ENCODE data around the gene WWTR1. TPM values are rescaled to one million over a fixed set of nuclear protein-coding genes. Genes with fewer than 3 reads are reported as not detected.

WWTR1 gene
- total RNA-seq, 2 experiments from 2014 or later: 0.22 to 0.30 TPM

DNA sequence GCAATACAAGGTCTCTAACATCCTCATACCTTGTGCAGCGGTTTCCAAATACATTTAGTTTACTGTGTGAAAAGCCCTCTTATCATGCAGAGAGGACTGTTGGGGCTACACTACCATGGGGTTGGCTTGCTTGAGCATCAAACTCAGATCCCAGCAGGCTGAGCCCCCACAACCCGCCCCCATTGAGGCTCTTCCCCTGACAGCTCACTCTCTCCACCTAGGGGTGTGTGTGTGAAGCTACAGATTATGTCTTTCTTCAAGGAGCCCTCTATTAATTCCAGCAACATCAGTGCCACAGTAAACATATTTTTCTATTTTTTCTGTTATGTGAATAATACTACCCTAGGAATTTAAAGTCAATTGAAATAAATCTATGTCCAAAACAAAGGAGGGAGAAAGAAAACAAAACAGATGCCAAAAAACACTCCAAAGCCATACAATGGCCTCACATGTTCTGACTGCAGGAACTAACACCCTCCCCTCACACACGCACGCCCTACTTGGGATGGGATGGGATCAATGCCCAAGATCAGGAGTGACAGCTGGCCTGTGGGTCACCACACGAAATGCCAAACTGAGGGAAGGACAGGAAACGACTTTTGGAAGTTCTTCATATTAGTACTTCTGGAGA lies 168.7 kb downstream of the WWTR1 start:
- ChIA-PET POLR2A (no interaction called here), CTCF (no interaction called here)
- H3K9me3 ChIP-seq (ENCODE audit: control insufficient read depth in 1 of 2, insufficient read depth in 1 of 2, low read length in 2 of 2): no peaks in the 10 kb centered on the region
- ATAC-seq (ENCODE audit: poor library complexity) (no peak), DNase-seq (no peak)
- peaks cover 4% of the 10 kb centered on the region in 2 experiments for H3K27me3 ChIP-seq (ENCODE audit: control insufficient read depth in 1 of 2, insufficient read depth in 2 of 2, low read length in 2 of 2)
- H3K4me1 Mint-ChIP-seq (ENCODE audit: low read depth): no peaks in the 10 kb centered on the region
- H3K4me3 Mint-ChIP-seq: no peak overlapping the region
- H3K36me3 ChIP-seq (ENCODE audit: insufficient read depth, low read length): no peaks in the 10 kb centered on the region
- no peak overlapping the region for H3K4me3 ChIP-seq (ENCODE audit: low read length)
- H3K27ac ChIP-seq (ENCODE audit: low read depth in 1 of 2, low read length in 2 of 2): no peak overlapping the region
- intact Hi-C loops (cut with DNase I, micrococcal nuclease): no loop called here
- no peaks in the 10 kb centered on the region for H3K36me3 Mint-ChIP-seq (ENCODE audit: low read depth)
- TF ChIP-seq, protein P1, sequence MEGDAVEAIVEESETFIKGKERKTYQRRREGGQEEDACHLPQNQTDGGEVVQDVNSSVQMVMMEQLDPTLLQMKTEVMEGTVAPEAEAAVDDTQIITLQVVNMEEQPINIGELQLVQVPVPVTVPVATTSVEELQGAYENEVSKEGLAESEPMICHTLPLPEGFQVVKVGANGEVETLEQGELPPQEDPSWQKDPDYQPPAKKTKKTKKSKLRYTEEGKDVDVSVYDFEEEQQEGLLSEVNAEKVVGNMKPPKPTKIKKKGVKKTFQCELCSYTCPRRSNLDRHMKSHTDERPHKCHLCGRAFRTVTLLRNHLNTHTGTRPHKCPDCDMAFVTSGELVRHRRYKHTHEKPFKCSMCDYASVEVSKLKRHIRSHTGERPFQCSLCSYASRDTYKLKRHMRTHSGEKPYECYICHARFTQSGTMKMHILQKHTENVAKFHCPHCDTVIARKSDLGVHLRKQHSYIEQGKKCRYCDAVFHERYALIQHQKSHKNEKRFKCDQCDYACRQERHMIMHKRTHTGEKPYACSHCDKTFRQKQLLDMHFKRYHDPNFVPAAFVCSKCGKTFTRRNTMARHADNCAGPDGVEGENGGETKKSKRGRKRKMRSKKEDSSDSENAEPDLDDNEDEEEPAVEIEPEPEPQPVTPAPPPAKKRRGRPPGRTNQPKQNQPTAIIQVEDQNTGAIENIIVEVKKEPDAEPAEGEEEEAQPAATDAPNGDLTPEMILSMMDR (IDR thresholded peaks at IDR 0.05): no peak
- no peak overlapping the region for H3K27ac Mint-ChIP-seq
- no peaks in the 10 kb centered on the region for H3K9me3 Mint-ChIP-seq
- H3K27me3 Mint-ChIP-seq: peaks cover 23% of the 10 kb centered on the region
- H3K4me1 ChIP-seq (ENCODE audit: insufficient read depth, low read length): no peaks in the 10 kb centered on the region

DNA sequence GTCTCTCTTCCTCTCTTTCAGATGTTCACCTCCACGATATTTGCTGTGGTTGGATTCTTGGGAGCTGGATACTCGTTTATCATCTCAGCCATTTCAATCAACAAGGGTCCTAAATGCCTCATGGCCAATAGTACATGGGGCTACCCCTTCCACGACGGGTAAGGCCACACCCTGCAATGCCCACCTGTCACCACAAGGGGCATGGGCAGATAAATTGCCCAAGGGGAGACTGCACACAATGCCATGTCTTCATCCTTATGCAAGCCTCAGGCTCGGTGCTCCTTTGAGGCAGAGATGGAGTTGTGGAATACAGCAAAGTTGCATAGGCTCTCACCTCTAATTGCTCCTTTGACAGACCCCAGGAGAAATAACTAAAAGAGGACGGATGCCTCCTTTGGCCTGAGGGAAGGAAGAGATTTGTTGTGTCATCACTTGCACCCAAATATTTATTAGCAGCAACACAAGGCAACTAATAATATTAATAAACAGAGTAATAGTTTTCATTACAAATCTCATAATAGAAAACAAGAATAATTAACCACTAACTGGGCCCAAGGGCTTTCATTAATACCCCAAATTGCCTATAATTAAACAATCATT lies 170.1 kb downstream of the WWTR1 start:
- DNase-seq (peak in 4 of 14 experiments; percentile 1 to 31 (median 21)), ATAC-seq (ENCODE audit: poor library complexity) (no peak)
- Histone ChIP-seq H3K27me3 (ENCODE audit: control insufficient read depth in 1 of 2, insufficient read depth in 2 of 2, low read length in 2 of 2) (peaks cover 0 to 4% of the 10 kb centered on the region in 2 experiments), H3K36me3 (ENCODE audit: insufficient read depth, low read length) (no peaks in the 10 kb centered on the region), H3K4me1 (ENCODE audit: insufficient read depth, low read length) (no peaks in the 10 kb centered on the region), H3K4me3 (ENCODE audit: low read length) (no peak overlapping the region), H3K27ac (ENCODE audit: low read depth in 1 of 2, low read length in 2 of 2) (no peak overlapping the region), H3K9me3 (ENCODE audit: control insufficient read depth in 1 of 2, insufficient read depth in 1 of 2, low read length in 2 of 2) (no peaks in the 10 kb centered on the region)
- Mint-ChIP-seq H3K4me1 (ENCODE audit: low read depth) (no peaks in the 10 kb centered on the region), H3K27me3 (peaks cover 19% of the 10 kb centered on the region), H3K9me3 (no peaks in the 10 kb centered on the region), H3K36me3 (ENCODE audit: low read depth) (no peaks in the 10 kb centered on the region), H3K4me3 (no peak overlapping the region), H3K27ac (no peak overlapping the region)
- ChIA-PET POLR2A (no interaction called here), CTCF (no interaction called here)
- TF ChIP-seq, protein P1 (IDR thresholded peaks at IDR 0.05): peak; percentile 13
- intact Hi-C loops (cut with DNase I, micrococcal nuclease): no loop called here

DNA sequence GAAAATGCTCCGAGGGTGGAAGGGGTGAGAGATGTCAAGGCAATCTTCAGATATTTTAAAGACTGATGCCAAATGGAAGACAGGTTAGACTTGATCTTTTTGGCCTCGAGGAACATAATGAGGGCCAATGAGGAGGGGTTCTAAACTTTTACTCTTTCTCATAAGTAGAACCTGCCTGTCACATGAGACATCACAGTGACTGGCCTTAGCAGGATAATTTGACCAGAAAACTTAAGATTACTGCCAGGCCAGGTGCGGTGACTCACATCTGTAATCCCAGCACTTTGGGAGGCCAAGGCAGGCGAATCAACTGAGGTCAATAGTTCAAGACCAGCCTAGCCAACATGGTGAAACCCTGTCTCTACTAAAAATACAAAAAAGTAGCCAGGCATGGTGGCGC lies 171.1 kb downstream of the WWTR1 start:
- no peak for DNase-seq
- Mint-ChIP-seq H3K9me3 (no peaks in the 10 kb centered on the region), H3K27ac (no peak overlapping the region)

More for the DNA sequence above, 171.1 kb downstream of the WWTR1 start:
- Histone ChIP-seq H3K4me3 (ENCODE audit: low read length) (no peak overlapping the region), H3K27me3 (ENCODE audit: control insufficient read depth in 1 of 2, insufficient read depth in 2 of 2, low read length in 2 of 2) (no peaks in the 10 kb centered on the region), H3K27ac (ENCODE audit: low read depth in 1 of 2, low read length in 2 of 2) (no peak overlapping the region), H3K4me1 (ENCODE audit: insufficient read depth, low read length) (no peaks in the 10 kb centered on the region), H3K36me3 (ENCODE audit: insufficient read depth, low read length) (no peaks in the 10 kb centered on the region), H3K9me3 (ENCODE audit: control insufficient read depth in 1 of 2, insufficient read depth in 1 of 2, low read length in 2 of 2) (no peaks in the 10 kb centered on the region)
- intact Hi-C loops (cut with DNase I, micrococcal nuclease): no loop called here
- H3K4me1 Mint-ChIP-seq (ENCODE audit: low read depth): no peaks in the 10 kb centered on the region
- ChIA-PET POLR2A (no interaction called here), CTCF (no interaction called here)
- no peak for ATAC-seq (ENCODE audit: poor library complexity)
- no peaks in the 10 kb centered on the region for H3K36me3 Mint-ChIP-seq (ENCODE audit: low read depth)
- TF ChIP-seq, protein P1 (IDR thresholded peaks at IDR 0.05): no peak
- no peak overlapping the region for H3K4me3 Mint-ChIP-seq
- H3K27me3 Mint-ChIP-seq: peaks cover 23% of the 10 kb centered on the region

Data from CD4-positive, alpha-beta T cell (primary cell).